HG03521 (cell line): ENCODE results near the gene CNPY1.
"Not testable (repeated sequence)": the region's sequence is repeated elsewhere in the genome, so short reads cannot be mapped to it uniquely, and the experiment has no call there.

Experiments used
- ATAC-seq: cut with Tn5 transposase; IDR thresholded peaks from one replicate; pipeline ENCODE4 v1.9.1; 2021; ENCODE audit warnings: mild to moderate bottlenecking, moderate library complexity; ENCODE audit not compliant: unreplicated experiment

CNPY1 gene

DNA sequence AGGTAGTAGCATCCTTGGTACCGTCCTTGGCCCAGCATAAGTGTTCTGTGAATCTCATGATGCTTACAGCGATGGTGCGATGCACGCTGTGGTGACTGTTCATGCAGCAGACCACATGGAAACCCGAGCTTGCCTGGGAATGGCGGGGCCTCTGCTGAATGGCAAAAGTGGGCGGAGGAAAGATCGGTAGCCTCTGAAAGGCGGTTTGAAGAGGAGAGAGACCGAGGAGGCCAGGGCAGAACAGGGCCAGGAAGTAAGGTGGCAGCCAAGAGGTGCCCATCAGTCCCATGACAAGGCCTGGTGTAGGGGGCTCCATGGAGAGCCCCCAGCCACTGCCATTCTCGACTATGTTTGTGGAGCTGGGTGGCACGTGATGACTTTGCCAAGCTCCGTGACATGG is 33.2 kb upstream of the CNPY1 start:
- no peak for ATAC-seq

DNA sequence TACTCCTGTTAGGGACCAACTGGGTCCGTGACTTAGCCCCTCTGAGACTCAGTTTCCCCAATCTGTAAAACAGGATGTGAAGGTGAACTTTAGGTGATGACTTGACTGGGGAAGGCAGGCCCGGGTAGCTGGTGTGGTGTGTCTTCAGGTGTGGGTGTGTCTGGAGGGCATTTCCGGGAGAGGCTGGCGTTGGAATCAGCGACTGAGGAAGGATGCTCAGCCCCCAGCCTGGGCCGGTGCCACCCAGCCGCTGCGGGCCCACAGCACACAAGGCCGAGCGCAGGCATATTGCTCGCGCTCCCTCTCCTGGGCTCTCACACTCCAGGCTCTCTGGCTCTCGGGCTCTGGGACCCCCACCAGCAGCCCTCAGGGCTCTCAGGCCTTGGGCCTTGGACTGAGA is 31.7 kb upstream of the CNPY1 start:
- no peak for ATAC-seq

DNA sequence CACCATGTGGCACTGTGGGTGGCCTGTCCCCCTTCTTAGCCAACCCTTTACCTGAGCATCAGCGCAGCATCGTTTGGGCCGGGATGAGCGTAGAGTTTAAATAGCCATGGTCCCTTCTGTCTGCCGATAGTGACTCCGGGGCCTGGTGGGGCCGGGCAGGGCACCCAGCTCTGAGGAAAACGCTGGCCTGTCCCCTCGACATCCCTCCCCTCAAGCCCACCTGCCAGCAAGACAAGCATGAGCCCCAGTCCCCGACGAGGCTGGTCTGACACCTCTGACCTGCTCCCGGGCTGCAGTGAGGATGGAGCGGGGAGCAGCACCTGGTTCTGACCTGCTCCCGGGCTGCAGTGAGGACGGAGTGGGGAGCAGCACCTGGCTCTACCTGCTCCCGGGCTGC is 31.1 kb upstream of the CNPY1 start:
- no peak for ATAC-seq

DNA sequence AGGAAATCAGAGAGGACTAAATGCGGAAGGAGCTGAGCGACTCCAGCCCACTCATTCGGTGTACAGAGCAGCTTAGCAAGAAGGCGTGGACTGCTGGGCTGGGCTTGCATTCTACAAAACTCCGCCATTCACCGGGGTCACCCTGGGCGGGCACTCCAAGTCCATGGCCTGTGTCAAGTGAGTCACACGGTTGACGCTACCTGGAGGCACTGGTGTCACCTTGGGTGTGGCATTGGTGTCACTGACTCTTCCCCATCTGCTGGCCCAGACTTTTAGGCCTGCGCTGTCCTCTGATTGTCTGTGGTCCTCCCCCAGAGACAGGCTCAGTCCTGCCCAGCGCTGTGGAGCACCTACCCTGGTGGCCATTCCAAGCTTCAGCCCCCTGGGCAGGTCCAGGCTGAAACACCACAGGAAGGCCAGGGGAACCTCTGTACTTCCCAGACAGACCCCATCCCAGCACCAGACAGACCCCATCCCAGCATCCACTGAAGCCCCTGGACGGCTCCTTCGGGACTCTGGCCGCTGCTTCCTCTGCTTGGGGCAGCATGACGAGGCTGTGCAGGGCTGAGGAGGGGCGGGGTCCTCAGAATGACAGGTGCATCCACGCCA is 30.6 kb upstream of the CNPY1 start:
- no peak for ATAC-seq

DNA sequence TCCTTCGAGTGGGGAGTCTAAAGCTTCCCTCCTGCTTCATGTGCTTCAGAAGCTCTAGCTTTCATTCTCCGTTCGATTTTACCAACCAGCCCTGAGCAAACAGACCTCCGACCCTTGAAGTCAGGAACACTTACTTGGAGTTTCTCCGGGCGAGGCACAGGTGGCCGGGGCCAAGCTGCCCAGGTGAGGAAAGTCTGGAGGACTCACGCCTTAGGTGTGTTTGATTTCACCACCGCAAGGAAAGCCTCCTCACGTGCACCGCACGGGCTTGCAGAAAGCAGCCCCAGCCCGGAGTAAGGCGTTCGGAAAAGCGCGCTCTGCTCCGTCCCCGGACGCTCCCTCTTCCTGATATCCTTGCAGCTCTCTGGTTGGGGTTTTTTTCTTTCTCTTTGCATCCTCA is 30.1 kb upstream of the CNPY1 start:
- no peak for ATAC-seq

DNA sequence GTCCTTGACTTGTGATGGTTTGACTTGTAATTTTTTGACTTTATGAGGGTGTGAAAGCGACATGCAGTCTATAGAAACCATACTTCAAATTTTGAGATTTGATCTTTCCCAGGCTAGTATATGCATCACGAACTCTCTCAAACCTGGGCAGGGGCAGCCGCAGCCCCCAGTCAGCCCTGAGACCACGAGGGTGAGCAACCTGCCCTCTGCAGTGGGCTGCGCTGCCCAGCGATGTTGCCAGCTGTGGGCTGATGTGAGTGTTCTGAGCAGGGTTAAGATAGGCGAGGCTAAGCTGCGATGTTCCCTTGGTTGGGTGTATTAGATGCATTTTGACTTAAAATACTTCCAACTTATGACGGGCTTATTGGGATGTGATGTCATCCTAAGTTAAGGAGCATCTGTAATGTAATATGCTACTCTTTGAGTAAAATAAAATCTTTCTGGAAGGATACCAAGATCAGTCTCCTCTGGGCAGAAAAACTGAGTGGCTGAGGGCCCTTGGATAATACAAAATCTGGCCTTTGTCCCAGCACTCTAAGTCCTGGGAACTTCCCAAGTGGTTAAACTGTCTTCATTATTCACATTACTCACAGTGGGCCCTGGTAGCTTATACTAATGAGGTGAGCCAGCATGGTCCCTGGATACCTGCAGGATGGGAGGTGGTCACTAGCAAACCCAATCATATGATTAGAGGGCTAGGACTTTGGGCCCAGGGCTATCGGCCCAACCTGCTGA is 28.4 kb upstream of the CNPY1 start:
- no peak for ATAC-seq

DNA sequence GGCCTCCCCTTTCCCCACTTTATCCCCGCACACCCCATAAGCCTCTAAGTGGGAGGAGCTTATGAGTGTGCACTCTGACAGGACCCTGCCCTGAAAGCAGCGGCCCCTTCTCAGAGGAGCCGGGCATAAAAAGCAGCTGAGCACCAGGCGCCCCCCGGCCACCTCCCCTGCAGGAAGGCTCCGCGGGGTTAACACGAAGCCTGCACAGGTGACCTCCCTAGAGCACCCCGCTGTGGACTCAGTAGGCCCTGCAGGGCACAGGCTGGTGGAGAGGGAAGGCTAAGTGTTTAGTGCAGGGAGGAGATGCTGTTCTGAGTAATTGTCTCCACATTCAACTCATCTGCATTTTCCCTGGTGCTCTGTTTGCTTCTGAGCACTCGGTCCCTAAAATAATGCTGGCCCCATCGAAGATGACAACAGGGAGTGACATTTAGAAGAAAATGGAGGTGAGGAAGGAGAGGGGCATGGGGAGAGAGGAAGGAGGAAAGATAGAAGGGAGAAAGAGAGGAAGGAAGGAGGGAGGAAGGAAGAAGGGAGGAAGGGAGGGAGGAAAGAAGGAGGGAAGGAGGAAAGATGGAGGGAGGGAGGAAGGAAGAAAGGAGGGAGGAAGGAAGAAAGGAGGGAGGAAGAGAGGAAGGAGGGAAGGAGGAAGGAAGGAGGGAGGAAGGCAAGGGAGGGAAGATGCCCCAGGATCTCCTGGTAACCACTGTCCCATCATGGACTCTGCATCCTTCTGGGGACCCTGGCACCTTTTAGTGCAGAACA is 25.4 kb upstream of the CNPY1 start:
- no peak for ATAC-seq

DNA sequence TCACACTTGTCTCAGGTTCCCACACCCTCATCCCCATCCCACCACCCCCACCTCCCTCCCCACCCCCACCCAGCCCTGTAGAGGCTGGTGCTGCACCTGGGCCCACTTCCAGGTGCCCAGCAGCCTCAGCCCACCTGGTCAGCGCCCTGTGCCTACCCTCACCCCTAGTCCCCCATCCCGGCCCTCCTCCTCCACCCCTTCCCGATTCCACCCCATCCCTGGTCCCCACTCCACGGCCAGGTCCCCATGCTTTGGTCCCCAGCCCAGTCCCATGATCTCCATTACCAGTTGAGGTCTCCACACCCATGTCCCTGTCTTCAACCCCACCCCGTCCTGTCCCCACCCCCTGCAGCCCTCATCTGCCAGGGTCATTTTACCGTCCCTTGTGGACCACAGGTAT is 24.6 kb upstream of the CNPY1 start:
- ATAC-seq: no peak

DNA sequence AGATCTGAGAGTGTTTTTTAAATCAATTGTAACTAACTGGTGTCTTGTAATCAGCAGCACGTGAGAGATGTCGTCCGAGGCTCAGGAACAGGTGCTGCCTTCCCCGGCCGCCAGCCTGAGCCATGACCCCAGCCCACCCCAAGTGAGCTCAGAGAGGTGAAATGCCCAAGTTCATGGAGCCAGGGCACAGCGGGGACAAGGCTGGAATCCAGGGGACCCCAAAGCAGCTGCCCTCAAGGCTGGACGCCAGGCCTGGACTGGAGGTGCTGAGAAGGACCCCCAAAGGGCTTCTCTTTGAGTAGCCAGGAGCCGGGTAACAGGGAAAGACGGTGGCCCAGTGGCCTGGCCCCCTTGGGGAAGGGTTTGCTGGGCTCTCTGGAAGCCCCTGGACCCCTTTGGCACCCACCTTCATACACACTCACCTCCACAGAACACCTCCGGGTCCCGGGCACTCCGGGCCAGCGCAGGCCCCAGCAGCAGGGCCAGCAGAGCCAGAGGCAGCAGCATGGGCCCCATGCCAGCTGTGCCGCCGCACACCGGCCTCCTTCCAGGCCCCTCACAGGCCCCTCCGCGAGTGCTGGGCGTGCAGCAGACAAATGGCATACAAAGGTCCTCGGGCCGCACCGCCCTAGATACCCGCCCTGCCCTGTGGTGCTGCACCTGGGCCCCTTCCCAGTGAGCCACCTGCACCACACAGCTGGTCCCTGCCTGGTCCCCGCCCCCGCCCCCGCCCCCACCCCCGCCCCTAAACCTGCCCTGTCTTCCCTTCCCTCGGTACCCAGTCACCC is 24.0 kb upstream of the CNPY1 start:
- ATAC-seq: no peak

DNA sequence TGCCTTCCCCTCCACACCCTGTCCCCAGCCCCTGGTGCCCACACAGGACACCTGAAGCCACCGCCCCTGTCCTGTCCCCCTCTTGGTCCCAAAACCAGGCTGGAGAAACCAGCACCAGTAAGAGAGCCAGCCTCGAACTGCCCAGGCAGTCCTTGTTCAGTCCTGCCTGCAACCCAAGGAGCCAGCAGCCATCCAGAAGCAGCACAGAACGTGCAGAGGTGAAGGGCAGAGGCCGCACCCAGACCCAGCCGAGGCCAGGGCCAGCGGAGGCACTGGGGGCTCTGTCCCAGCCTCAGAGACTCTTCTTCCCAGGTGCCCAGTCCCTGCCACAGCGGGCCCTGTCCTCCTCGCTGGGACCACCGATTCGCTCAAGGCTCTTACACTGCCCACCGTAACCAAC is 23.3 kb upstream of the CNPY1 start:
- ATAC-seq: no peak

DNA sequence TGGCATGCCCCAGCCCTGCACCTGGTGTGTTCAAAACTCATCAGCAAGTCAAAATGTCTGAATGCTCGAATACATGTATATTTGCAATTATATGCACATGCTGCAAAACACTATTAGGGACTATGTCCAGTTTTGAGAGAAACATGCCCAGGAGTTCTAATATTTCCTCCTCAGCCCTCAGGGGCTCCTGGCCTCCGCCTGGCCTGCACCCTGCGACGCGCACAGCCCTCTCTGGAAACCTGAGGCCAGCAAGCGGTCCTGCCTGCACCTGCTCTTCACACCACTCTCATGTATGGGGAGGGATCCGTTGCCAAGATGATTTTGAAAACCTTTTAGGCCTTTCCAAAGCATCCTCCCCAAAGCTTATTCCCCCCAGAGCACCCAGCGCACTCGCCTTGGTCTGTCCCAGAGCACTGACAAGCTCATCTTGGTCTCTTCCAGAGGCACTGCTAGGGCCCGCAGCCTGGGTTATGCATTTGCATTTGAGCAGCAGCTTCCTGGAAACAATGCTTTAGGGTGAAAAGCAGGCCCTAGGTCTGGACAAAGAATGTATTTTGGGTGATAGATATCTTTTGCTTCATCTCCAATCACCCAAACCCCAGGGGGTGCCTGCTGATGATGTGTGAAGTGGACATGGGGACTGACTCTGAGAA is 22.6 kb upstream of the CNPY1 start:
- ATAC-seq: no peak

DNA sequence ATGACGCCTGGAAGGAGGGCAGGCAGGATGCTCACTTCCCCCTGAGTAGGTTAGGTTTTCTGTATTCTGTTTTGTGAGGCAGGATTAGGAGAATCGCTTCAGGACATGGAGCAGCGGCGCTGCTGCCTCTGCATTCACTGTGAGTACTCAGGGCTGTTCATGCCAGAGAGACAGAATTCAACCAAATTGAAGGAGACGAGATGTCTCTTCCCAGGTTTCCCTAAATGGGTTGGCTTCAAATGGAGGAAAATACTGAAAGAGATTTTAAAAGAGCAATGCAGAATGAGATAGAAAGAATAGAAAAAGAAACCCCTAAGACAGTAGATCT is 21.9 kb upstream of the CNPY1 start:
- no peak for ATAC-seq

DNA sequence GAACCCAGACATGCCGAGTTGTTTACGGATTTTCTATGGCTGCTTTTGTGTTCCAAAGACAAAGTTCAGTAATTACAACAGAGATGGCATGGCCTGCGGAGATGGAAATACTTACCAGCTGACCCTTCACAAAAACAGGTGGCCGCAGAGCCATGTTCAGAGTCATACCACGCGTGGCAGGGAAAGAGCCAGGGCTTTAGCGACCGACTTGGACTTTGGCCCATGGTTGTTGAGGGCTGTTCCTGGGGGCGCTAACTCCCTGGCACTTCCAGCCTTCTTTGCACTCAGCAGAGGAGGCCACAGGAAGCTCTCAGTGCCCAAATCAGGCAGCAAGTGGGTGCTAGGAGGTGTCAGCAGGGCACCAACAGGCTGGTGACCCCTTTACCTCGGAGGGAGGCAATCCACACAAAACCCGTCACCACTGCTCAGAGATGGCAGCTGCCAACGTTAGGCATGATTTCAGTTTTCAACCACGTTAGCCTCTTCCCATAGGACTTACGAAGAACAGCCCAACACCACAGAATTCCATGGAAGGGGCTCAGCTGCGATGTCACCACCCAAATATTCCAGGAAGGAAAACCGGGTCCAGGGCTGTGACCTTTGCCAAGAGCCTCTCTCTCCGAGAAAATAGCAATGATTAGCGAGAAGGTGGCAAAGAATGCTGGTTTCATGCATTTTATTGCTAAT is 21.4 kb upstream of the CNPY1 start:
- no peak for ATAC-seq

DNA sequence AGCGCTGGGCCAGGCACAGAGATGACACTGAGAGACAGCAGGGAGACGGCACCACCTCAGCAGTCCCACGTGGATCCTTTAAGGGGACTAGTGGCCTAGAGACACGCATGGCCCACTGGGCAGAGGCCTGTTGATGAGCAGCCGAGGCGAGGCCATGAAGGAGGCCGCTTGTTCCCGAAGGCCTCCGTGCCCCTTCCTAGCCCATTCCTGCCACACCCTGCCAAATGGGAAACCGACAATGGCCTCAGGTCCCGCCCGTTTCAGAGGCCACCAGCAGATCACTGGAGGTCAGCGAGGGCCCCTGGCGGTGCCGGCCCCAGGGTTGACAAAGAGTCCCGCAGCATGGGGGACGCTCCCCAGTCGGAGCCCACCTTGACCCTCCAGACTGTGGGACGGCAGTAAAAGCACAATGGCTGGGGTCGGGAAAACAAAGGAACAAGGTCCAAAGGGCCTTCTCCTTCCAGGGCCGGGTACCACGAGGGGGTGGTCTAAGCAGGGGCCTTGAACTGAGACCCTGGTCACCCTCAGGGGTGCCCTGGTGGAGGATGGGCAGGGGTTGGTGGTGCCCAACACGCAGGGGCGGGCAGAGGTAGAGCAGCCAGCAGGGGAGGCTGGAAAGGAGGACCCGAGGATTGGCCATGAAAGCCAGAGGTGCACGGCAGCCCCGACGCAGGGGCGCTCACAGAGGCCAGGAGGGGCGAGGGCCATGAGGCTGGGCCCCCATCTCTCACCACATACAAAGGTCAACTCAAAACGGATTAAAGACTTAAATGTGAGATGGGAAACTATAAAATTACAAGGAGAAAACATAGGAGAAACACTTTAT is 19.9 kb upstream of the CNPY1 start:
- no peak for ATAC-seq

DNA sequence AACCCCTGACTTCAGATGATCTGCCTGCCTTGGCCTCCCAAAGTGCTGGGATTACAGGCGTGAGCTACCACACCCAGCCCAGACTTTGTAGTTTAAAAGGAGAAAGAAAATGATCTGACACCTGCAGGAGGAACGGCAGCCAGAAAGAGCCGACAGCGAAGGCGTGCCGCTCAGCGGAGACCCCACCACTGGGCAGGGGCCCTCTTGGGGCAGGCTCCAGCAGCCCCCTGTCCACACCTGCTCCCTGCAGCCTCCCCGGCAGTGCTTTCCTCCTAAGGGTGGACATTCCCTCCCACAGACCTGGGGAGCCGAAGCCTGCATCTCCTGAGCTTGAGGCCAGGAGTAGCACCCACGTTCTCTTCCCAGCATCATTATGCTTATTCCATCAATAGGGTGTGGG is 19.2 kb upstream of the CNPY1 start:
- ATAC-seq: no peak

DNA sequence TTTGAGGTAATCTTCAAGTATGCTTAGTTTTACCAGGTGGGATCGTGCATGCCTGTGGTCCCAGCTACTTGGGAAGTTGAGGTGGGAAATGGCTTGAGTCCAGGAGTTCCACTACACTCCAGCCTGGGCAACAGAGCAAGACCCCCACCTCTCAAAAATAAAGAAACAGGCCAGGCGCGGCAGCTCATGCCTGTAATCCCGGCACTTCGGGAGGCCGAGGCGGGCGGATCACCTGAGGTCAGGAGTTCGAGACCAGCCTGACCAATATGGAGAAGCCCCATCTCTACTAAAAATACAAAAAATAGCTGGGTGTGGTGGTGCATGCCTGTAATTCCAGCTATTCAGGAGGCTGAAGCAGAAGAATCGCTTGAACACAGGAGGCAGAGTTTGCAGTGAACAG is 16.6 kb upstream of the CNPY1 start:
- ATAC-seq: not testable (repeated sequence)

DNA sequence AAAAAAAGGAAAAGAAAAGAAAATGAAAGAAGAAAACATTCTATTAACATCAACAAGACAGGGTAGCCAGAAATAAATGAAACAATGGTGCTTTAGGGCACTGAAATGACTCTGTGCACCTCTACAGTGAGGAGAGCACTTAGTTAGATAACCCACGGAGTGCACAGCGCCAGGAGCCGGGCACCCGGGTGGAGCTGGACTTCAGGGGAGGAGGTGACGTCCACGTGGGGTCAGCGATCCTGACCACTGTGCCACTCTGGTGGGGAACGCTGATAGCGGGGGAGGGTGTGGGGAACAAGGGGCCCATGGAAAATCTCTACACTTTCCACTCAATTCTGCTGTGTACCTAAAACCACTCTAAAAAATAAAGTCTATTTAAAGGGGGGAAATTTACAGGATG is 15.7 kb upstream of the CNPY1 start:
- ATAC-seq: no peak

DNA sequence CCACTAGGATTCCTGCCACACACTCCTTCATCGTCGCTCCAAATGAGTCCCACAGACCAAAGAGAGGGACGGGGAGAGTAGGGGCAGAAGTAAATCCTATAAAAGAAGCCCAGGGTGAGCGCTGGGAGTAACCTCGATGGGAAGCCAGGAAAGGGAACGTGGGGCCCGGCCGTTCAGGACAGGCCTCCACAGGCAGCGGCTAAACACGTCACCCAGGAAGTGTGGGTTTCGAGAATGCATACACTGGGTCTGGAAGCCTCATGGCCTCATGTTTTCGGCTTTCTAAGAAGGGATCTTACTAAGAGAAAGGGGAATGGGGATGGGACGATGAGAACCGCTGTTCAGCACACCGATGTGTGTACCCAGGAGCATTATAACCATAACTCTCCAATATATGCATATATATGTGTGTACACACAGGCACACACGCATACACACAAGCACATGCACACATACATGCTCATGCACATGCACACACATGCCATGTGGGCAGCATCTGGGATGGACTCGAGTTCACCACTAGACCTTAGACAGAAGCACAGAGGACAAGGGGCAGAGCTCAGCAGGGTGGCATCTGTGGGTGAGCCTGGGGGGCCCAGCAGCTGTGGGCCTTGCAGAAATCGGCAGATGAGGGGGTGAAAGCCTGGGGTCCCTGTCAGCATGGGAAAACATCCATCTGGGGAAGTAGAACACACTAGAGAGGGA is 14.8 kb upstream of the CNPY1 start:
- ATAC-seq: no peak
